NOMO-1 treated with dmso at 0.1 percent for 144 hours (cell line): Measurements from ENCODE around the gene NDUFB1.

Experiments used
- DNase-seq: peaks from one replicate; lab custom pipeline; 2025; ENCODE audit not compliant: unreplicated experiment; lab: John Stamatoyannopoulos, UW

The NDUFB1 gene

DNA sequence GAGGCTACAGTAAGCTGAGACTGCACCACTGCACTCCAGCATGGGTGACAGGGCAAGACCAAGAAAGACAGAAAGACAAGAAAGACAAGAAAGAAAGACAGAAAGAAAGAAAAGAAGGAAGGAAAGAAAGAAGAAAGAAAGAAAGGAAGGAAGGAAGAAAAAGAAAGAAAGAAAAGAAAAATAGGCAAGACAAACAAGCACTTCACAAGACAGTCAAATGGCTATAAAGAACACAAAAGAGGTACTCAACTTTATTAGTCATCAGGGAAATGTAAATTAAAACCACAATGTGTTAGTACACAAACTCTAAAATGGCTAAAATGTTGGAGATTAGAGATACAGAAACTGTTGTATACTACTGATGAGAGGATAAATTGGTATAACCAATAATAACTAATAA lies 21.7 kb downstream of the NDUFB1 start:
- DNase-seq, result no peak

DNA sequence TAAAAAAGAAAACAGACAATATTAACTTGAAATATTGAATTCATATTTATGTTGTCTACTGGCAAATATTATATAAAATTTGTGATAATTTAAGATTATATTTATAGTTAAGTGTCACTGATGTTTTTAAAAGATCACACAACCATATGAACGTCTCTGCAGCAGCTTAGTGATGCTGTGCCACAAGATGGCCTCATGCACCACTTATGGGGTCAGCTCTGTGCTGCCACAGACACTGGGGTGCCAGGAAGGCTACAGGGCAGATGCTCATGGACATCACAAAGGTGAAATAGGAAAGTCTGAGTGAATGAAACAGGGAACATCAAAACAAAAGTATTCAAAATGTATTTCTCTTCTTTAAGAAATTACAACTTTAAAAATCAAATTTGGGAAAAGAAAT lies 28.2 kb downstream of the NDUFB1 start:
- no peak for DNase-seq

DNA sequence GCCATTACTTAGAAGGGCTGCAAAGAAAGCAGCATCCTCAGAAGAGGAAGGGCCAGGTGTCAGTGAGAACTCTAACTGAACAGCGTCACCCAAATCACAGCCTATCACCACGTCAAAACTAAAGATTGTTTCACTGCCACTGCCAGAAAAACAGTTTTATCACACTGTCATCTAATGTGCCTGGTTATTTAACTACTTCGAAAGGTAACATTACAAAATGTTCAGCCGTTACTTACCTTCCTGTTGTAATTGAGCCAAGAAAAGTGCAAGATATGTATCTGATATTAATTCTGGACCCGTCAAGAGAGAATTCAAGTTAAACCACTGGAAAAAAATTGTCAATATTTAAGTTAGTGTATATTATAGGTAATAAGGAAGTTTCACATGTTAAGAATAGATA lies 33.0 kb downstream of the NDUFB1 start:
- DNase-seq, result no peak

DNA sequence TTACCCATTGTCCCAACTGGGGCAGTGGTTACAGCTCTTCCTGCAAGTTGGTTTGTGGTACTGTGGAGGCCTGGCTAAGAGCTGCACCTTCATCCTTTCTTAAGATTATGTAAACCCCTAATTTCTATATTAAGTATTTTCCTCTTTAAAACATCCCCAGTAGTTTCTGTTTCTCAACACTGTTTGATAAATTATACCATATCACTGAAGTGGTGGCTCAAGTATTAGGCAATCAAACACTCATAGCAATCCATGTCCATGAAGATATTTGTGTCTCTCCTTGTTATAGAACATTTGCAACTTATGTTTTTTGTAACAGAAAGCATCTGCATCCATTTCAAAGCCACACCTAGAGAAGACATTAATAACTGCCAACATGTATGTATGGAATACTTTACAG lies 47.0 kb downstream of the NDUFB1 start:
- peak; percentile 63 for DNase-seq
